ENCODE results near the gene GOLGA6A.

GOLGA6A gene

DNA sequence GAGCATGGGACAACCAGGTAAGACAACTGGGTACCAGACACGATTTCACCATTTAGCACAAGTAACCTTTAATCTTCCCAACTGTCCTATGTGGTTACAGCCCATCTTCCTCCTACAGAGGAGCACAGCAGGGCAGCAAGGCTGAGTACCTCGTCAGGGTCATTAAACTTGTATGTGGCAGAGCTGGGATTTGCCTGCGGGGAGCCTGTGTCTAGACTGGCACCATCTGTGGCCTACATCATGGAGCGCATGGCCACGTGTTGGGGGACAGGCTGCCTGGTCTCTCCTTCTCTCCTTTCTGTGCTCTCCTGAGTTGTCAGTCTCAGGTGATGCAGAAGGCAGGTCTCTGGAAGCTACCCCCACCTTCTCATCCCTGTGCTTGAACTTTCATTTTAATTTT lies 32.2 kb downstream of the GOLGA6A start:
- TF ChIP-seq CTCF (IDR thresholded peaks at IDR 0.05) (no peak), ZFX (IDR thresholded peaks at IDR 0.05; ENCODE audit: borderline replicate concordance) (no peak)
- H3K27ac ChIP-seq, result no peak overlapping the region

DNA sequence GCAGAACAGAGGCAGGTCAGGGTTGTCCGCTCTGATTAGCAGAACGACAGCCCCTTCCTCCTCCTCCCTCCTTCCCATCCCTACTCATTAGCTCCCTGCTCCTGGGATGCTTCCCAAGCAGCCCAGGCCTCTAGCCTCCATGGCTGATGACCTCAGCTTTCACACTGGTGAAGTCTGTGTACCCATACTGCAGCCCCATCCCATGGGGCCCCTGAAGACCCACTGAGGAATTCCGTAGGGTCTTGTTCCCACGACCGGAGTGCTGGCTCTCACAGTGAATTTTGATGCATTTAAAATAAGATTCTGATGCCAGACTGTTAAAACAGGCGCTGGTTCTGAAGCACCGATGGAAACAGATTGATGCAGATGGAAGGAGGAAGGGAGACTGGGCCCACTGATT lies 36.1 kb downstream of the GOLGA6A start:
- TF ChIP-seq CTCF (IDR thresholded peaks at IDR 0.05) (no peak), ZFX (IDR thresholded peaks at IDR 0.05; ENCODE audit: borderline replicate concordance) (no peak)
- H3K27ac ChIP-seq, result no peak overlapping the region

- no peak for TF ChIP-seq CTCF (IDR thresholded peaks at IDR 0.05)
- TF ChIP-seq ZFX (IDR thresholded peaks at IDR 0.05; ENCODE audit: borderline replicate concordance), result no peak
- H3K27ac ChIP-seq, result no peak overlapping the region
These were observed 36.6 kb downstream of the GOLGA6A start for GRCh38 chr15:74045636-74046274.

DNA sequence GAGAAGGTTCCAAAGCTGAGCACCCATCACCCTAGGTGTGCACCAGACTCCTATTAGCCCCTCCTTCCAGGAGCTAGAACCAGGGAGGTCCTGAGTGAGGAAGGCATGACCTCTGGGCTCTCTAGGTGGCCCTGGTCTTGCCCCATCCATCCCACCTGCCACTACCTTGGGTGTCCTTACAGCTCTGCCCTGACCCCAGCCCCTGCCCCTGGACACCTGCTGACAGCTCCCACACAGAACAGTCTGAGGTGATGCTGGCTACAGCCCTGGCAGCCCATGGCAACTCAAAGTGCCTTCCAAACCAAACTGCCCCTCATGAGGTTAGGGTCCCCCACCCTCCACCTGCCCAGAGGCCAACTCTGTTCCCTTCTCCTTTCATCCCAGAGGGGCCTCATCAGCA lies 37.2 kb downstream of the GOLGA6A start:
- TF ChIP-seq CTCF (IDR thresholded peaks at IDR 0.05), result no peak
- TF ChIP-seq ZFX (IDR thresholded peaks at IDR 0.05; ENCODE audit: borderline replicate concordance), result no peak
- no peak overlapping the region for H3K27ac ChIP-seq

GRCh38 chr15:74044267-74045110 lies 37.9 kb downstream of the GOLGA6A start:
- H3K27ac ChIP-seq, result no peak overlapping the region
- TF ChIP-seq CTCF (IDR thresholded peaks at IDR 0.05), result no peak
- TF ChIP-seq ZFX (IDR thresholded peaks at IDR 0.05; ENCODE audit: borderline replicate concordance), result no peak

DNA sequence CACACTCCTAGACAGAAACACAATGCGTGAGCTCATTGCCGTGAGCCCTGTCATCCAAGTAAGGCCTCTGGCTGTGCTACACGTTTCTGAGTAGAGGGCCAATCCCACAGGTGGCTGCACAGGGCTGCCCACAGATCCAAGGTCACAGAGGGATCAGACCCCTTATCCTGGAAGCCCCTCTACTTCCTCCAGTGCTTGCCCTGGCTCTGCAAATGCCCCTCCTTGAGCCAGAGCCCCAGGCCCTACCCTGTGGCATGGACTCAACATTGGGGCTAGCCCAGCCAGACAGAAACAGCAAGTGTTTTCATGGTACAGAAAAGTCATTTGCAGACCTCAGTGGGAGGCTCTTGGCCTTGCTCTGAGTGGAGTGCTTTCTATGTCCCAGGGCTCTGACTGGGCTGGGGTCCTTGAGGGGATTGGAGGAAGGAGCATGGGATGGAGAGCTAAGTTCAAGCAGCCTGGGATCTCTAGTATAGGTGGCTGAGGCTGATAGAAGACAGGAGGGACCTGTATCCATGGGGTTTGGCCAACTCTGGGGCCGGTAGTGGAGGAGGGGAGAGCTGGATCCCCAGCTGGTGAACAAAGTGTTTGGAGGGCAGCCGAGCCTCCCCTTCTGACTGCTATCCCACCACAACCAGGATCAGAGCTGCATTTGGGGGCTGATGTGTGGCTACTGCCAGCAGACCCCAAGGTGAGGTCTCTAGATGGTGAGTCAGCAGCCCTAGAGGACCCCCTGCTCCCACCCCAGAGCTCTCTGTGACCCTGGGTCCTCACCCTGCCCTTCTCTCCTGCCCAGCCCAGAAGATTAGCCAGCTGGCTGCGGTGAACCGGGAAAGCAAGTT lies 38.7 kb downstream of the GOLGA6A start:
- no peak overlapping the region for H3K27ac ChIP-seq
- TF ChIP-seq CTCF (IDR thresholded peaks at IDR 0.05) (no peak), ZFX (IDR thresholded peaks at IDR 0.05; ENCODE audit: borderline replicate concordance) (no peak)
